NCI-H1694 (cell line): ENCODE results near the gene MGAT3.
"Not testable (repeated sequence)": the region's sequence is repeated elsewhere in the genome, so short reads cannot be mapped to it uniquely, and the experiment has no call there.

Source experiments
- DNase-seq: peaks from one replicate; lab custom pipeline; 2025; lab: John Stamatoyannopoulos, UW

The MGAT3 gene

DNA sequence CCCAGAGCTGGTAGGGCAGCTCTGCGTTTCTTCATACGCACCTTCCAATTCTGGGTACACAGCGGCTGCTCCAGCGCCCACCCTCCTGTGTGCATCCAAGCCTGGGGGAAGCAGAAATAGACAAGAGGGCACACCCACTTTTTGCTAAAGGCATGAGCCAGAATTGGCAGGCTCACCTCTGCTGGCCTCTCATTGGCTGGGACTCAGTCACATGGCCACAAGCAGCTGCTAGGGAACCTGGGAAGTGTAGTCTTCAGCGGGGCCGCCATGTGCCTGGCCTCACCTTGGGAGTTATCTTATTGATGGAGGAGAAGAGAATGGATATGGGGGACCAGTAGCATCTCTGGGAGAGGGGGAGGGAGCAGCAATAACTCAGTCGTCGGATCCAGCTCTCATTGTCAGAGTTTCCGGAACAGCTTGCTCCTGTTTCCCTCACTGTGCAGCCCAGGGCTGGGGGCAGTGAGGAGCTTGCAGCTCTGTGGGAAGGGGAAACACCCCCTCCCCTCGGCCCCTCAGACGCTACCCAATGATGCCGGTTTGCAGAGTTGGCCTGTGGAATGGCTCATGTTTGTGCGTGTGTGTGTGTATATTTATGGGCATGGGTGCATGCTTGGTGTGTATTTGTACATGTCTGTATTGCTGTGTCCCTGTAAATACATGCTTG, 33.5 kb downstream of the MGAT3 start:
- peak; percentile 91 for DNase-seq

GRCh38 chr22:39490966-39491680, 34.3 kb downstream of the MGAT3 start:
- DNase-seq, result no peak

DNA sequence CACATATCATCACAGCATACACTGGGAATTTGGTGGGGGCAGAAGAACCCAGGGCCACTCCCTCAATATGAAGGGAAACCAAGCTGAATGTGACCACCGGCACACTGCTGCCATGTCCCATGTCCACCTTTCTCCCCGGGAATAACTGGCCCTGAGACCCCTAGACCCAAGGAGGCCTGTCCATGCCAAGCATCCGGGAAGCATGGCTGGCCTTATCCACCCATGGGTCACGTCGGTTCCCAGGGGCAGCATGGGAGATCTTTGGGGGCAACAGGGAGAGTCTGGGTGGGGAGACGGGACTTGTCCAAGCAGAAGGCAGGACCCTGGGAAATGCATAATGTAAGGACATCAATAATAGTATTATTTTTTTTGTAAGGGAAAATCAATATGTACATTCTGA, 34.9 kb downstream of the MGAT3 start:
- DNase-seq, result no peak

- no peak for DNase-seq
These were observed 35.4 kb downstream of the MGAT3 start for GRCh38 chr22:39492186-39492585.

GRCh38 chr22:39493759-39494158, 36.9 kb downstream of the MGAT3 start:
- DNase-seq, result no peak

DNA sequence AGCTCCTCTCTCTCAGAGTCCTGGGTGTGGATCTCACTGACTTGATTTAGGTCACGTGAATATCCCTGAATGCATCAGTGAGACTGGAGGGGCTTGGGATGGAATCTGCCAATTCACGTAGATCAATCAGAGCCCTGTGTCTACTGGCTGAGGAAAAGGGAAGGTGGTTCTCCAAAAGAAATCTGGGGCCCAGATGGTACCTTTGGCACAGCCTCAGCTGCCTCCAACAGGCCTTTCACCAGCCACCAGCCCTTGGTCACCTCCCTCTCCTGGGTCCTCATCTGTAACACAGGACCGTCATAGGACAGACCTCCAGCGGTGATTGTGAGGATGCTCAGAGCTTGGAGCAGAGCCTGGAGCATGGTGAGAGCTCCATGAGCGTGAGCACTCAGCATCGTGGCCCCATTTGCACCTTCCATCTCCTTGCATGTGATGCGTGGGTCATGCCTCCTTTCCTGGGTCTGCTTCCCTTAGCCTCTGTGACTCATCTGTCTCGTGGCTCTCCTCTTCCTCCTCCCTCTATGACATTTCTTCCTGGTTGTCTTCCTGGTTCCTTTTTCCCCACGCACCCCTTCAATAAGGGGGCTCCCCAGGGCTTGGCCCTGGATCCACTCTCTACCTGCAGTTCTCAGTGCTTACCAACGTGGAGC, 37.8 kb downstream of the MGAT3 start:
- DNase-seq, result no peak

GRCh38 chr22:39496131-39496838, 39.5 kb downstream of the MGAT3 start:
- peak; percentile 77 for DNase-seq

GRCh38 chr22:39497429-39497828, 40.6 kb downstream of the MGAT3 start:
- no peak for DNase-seq

- DNase-seq, result peak; percentile 38
These were observed 41.6 kb downstream of the MGAT3 start for GRCh38 chr22:39498368-39498767.

GRCh38 chr22:39498802-39499201, 42.0 kb downstream of the MGAT3 start:
- DNase-seq, result no peak

DNA sequence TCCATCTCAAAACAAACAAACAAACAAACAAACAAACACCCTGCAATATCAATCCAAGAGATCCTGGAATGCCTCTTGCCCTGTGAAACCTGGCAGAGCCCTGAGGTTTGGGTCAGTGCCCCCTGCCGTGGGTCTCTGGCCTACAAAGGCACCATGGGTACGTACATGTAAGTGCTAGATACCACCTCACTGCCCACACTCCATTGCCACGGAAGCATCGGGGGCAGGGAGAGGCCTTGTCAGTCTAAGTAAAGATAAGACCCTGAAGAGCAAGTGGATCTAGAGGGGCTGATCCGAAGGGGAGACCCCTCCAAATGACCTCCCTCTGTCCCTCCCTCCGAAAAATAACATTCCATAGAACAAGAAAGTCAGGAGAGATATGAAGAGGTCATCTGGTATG, 43.3 kb downstream of the MGAT3 start:
- no peak for DNase-seq

DNA sequence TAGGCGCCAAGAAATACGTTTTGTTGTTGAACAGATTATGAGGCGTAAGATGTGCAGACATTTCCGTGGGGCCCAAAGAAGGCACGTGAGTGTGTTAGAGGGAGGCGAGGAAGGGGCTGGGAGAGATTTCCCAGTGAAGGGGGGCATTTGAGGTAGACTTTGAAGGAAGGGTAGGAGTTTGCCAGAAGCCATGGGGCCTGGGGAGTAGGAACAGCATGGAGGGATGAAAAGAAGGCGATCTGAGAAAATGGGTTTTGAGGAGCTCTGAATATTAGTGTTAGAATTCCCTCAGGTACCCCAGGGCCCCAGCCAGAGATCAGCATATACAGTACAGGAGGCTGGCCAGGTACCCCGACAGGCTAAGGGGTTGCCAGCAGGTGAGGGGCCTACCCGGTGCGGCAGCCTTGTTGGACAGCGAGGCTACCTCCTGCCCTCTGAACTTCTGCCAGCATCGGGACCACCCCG, 44.9 kb downstream of the MGAT3 start:
- no peak for DNase-seq

- peak; percentile 94 for DNase-seq
These were observed 45.4 kb downstream of the MGAT3 start, which contains the start of gene MIEF1 for GRCh38 chr22:39502109-39502788. Gene MIEF1, plus strand, starts transcription at chr22:39502290. Its CDS starts 9,005 bp downstream, at chr22:39511295.

GRCh38 chr22:39502789-39503409, 46.1 kb downstream of the MGAT3 start:
- DNase-seq, result no peak

DNA sequence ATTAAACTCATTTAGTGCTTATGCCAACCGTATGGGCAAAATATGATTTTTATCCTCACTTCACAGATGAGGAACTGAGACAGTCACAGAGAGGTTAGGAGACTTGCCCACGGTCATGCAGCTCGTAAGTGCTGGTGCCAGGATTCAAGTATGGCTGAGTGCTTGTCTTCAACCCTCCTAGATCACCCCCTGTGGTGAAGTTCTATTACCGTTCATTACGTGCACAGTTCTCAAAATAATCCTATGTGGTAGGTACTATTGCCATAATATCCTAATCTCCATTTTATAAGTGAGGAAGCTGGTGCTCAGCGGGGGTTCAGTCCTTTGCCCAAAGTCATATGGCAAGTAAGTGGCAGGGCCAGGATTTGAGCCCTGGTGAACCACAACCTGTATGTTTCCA, 46.8 kb downstream of the MGAT3 start:
- no peak for DNase-seq

GRCh38 chr22:39504071-39504470, 47.3 kb downstream of the MGAT3 start:
- no peak for DNase-seq

DNA sequence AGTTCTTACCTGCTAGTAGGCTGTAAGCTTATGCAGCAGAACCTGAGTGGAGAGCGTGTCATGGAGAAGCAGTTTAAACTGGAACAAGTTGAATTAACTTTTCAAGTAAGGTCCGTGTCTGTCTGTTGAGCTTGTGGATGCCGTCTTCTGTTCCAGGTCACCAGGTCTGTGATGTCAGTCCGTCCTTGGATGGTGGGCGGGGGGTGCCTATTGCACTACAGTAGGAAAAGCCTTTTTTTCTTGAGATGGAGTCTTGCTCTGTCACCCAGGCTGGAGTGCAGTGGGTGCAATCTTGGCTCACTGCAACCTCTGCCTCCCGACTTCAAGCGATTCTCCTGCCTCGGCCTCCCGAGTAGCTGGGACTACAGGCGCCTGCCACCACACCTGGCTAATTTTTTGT, 50.2 kb downstream of the MGAT3 start:
- DNase-seq, result not testable (repeated sequence)

DNA sequence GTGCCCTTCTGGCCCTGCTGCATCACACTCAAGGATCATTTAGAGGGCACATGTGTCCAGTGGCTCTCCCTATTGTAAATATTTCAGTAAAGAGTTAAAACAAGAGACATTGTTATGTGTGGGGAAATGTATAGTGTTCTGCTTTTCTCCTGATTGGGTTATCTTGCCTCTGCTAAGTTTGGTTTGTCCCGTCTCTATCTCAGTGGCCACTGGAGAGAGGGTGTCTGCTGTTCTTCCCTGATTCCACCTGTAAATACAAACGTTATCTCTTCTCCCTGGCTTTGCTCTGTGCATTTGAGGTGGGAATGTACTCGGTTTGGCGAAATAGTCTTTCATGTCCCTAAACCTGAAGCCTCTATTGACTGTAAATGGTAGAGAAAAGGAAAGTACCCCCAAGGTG, 51.6 kb downstream of the MGAT3 start:
- no peak for DNase-seq

- no peak for DNase-seq
These were observed 53.8 kb downstream of the MGAT3 start for GRCh38 chr22:39510529-39511149.

- DNase-seq, result no peak
These were observed 54.4 kb downstream of the MGAT3 start for GRCh38 chr22:39511226-39511625.

DNA sequence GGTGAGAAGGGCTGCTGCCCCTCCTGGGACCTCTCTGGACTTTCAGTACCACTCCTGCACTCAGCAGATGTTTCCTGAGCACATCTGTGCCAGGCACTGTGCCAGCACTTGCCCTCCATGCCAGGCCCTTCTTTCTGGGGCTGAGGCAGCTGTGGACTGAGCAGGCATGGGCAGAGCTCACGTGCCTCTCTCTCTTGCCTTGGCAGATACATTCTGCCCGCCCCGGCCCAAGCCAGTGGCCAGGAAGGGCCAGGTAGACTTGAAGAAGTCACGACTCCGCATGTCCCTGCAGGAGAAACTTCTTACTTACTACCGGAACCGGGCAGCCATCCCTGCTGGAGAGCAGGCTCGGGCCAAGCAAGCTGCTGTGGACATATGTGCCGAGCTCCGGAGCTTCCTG, 55.2 kb downstream of the MGAT3 start:
- no peak for DNase-seq
